GM12874 (cell line): ENCODE data around the gene EXOC6.

Experiments used
- TF ChIP-seq, protein P1 (sequence below): IDR thresholded peaks from 2 replicates; pipeline ENCODE4 v1.5.1; 2011; ENCODE audit warnings: low read depth, mild to moderate bottlenecking, control low read depth, low read length, moderate library complexity; ENCODE audit not compliant: insufficient read depth

EXOC6 gene

DNA sequence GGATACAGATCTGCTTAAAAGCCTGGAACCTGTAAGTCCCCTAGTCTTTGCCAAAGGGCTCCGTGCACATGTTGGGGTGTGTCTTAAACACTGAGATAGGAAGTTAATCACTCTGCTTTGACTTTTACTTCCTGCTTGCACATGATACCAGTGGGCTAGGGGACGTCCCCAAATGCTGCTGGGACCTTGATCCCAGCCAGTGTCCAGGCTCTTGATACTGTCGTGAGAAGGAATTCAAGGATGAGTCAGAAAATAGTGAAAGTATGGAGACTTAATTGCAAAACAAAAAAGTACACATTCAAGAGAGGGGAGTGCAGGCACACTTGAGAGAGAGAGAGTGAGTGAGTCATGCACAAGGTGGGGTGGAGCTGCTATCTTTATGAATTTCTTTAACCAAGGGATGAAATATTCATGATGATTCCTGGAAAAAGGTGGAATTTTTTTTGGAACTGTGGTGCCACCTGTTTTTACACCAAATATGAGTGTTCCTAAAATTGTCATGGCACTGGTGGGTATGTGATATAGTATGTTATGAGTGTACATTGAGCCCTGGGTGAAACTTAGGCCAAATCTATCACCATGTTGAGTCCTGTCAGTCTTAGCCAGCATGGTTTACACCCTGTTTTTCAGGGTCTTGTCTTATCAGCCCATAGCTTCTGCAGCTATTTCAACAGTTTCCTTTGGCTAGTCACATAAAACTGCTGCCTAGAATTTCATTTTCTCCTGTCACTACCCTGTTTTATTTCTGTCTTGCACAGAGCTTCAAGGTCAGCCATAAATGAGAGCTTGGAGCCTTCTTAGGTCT is 123.9 kb downstream of the EXOC6 start:
- TF ChIP-seq, protein P1, sequence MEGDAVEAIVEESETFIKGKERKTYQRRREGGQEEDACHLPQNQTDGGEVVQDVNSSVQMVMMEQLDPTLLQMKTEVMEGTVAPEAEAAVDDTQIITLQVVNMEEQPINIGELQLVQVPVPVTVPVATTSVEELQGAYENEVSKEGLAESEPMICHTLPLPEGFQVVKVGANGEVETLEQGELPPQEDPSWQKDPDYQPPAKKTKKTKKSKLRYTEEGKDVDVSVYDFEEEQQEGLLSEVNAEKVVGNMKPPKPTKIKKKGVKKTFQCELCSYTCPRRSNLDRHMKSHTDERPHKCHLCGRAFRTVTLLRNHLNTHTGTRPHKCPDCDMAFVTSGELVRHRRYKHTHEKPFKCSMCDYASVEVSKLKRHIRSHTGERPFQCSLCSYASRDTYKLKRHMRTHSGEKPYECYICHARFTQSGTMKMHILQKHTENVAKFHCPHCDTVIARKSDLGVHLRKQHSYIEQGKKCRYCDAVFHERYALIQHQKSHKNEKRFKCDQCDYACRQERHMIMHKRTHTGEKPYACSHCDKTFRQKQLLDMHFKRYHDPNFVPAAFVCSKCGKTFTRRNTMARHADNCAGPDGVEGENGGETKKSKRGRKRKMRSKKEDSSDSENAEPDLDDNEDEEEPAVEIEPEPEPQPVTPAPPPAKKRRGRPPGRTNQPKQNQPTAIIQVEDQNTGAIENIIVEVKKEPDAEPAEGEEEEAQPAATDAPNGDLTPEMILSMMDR, result no peak

DNA sequence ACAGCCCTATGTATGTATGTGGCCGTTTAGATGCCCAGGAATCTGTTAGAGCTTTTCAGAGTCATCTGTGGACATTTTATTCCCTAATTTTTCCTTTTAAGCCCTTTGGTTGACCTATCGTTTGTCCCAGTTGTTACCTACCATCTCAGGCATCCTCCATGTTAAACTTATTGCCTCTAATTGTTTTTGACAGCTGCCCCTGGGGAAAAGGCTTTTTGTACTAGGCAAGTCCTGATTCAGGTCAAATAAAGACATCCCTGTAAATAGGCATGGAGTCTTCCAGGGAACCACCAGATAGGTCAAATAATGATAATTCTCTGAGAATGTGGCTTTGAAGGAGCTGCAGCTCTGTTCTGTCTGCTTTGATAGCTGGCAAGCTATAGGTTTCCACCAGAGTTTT is 124.6 kb downstream of the EXOC6 start:
- TF ChIP-seq, protein P1, result no peak

DNA sequence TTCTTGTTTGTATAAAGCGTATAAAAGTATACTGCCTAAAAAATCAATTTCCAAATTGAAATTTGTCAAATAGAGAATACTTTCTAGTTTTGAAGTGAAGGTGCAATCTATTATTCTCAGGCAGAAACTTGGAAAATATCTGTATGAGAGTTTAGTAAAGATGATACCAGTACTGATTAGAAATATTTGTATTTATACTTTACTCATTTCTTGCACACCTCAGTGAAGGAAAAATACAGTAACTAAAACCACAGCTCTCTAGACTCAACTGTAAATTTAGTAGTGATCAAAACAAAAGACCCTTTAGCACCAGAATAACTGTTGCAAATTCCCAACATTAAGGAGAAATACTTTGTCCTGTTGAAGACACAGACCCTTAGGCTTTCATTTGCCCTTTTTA is 140.9 kb downstream of the EXOC6 start:
- TF ChIP-seq, protein P1, result no peak

DNA sequence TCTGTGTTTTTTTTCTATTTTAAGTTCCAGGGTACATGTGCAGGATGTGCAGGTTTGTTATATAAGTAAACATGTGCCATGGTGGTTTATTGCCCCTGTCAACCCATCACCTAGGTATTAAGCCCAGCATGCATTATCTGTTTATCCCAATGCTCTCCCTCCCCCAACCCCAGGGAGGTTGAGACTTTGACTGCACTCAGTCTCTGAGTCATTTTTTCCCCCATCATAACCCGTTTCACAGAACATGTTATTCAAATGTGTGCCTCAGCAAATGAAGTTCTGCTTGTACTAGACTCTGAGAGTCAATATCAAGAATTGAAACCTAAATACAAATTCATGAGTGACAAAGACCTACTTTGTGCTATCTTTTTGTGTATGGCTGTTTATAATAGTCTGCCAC is 142.3 kb downstream of the EXOC6 start:
- TF ChIP-seq, protein P1, result no peak

DNA sequence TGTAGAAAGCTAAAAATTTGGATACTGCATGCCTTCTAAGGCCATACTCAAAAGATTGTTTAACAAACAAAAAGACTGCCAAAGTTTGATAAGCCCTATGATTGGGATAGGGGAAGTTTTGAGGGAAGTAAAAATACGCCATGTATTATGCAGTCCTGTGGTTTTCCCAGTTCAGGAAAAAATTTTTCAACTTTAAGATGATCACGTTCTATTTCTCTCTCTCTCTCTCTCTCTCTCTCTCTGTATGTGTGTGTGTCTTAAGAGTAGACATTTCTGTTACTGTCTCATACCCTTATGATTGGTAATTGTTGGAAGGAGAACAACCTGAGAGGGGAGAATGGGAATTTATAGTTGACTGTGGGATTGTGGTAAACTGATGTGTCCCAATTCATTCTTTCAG is 143.2 kb downstream of the EXOC6 start:
- TF ChIP-seq, protein P1, result no peak

DNA sequence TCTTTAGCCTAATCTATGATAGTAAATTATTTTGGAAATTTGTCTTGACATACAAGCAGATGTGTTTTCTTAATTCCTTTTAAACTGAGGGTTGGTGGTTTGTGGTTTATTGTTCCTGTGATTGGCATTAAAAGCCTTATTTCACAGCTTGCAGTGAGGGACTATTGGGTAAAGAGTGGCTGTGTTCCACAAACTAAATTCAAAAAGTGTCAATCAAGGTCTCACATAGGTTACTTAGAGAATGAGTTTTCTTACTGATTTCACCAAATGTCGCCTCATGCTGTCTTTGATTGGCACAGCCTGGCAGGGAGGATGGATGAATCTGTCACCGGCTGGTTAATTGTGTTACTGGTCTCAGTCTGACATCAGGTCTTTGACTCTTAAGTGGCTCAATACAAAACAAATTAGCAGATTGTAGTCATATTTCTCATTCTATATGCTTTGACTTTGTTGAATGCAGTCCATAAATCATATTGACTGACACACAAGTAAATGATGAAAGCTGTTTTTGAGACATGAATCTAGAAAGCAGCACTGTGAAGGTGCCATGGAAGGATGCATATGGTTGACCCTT is 145.5 kb downstream of the EXOC6 start:
- TF ChIP-seq, protein P1, result no peak

DNA sequence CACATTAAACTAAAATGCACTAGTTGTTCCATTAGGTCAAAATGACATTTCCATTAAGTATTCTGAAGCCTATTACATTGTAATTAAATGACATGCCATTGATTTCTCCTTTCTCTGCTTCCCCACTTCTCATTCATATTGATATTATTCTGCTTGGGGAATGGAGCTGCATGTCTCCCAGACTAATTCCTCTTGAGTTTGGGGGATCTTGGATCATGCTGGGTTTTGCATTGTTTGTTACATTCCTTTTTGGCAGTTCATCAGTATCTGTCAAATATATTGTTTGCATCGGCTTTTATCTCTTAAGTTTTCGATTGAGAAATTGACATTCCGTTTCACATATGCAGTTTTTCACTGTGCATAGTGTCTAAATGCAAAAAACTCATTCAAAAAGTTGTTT is 147.2 kb downstream of the EXOC6 start:
- TF ChIP-seq, protein P1, result no peak
